HepG2 (cell line): ENCODE data around the gene CHRNA7.

Experiments used
- CBX5 ChIP-seq: sonication (generic); formaldehyde crosslinking; IDR thresholded peaks from 2 replicates; pipeline ENCODE4 v1.4.0; 2020; ENCODE audit warnings: missing genetic modification reagents, borderline replicate concordance
- CTCF ChIP-seq: sonication (generic); formaldehyde crosslinking; IDR thresholded peaks from 2 replicates; pipeline ENCODE4 v1.5.0; 2020; ENCODE audit warnings: mild to moderate bottlenecking, missing genetic modification reagents, moderate library complexity
- EZH2 ChIP-seq: conservative IDR thresholded peaks from 2 replicates; pipeline ENCODE4 v1.6.1; 2012; ENCODE audit warnings: mild to moderate bottlenecking, low read depth, low read length, moderate library complexity
- FOXK2 ChIP-seq: fragments of 450-650 bp; IDR thresholded peaks from 2 replicates; pipeline ENCODE4 v1.6.1; 2016
- GTF2F1 ChIP-seq: fragments of 150-350 bp; IDR thresholded peaks from 2 replicates; pipeline ENCODE4 v1.6.1; 2014; ENCODE audit warnings: low read length
- KLF12 ChIP-seq: sonication (generic); formaldehyde crosslinking; IDR thresholded peaks from 2 replicates; pipeline ENCODE4 v1.4.0; 2020; ENCODE audit warnings: missing genetic modification reagents, borderline replicate concordance
- MYC ChIP-seq: sonication (generic); formaldehyde crosslinking; IDR thresholded peaks from 2 replicates; pipeline ENCODE4 v1.9.0; 2021; ENCODE audit warnings: missing genetic modification reagents, borderline replicate concordance
- NR1H2 ChIP-seq: sonication (generic); formaldehyde crosslinking; IDR thresholded peaks from 2 replicates; pipeline ENCODE4 v1.8.1; 2022; ENCODE audit warnings: low read depth, missing genetic modification reagents, borderline replicate concordance
- ZNF597 ChIP-seq: sonication (generic); formaldehyde crosslinking; IDR thresholded peaks from 2 replicates; pipeline ENCODE4 v1.5.0; 2020; ENCODE audit warnings: missing genetic modification reagents
- TF ChIP-seq, protein P1 (sequence below): sonication (generic); formaldehyde crosslinking; IDR thresholded peaks from 2 replicates; pipeline ENCODE4 v1.5.0; 2020; ENCODE audit warnings: missing genetic modification reagents

GRCh38 chr15:32099097-32099785 is 68.9 kb downstream of the CHRNA7 start:
- no peak for TF ChIP-seq FOXK2
- TF ChIP-seq ZNF597: no peak
- TF ChIP-seq, protein P1, sequence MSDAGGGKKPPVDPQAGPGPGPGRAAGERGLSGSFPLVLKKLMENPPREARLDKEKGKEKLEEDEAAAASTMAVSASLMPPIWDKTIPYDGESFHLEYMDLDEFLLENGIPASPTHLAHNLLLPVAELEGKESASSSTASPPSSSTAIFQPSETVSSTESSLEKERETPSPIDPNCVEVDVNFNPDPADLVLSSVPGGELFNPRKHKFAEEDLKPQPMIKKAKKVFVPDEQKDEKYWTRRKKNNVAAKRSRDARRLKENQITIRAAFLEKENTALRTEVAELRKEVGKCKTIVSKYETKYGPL: no peak
- no peak for TF ChIP-seq MYC (CRISPR knock-in tag)
- no peak for TF ChIP-seq CBX5 (CRISPR knock-in tag)
- TF ChIP-seq NR1H2 (CRISPR knock-in tag): no peak
- no peak for TF ChIP-seq CTCF (CRISPR knock-in tag)
- TF ChIP-seq EZH2: no peak
- TF ChIP-seq KLF12 (CRISPR knock-in tag): no peak
- TF ChIP-seq GTF2F1: no peak
